Loucy (cell line): Measurements from ENCODE around the gene KDM5A.

ENCODE experiments used
- H2AFZ ChIP-seq: fragments of 200-600 bp; sonication (generic); 2 replicates; pipeline ENCODE4 v1.6.0; 2016; ENCODE audit warnings: antibody characterized with exemption, mild to moderate bottlenecking, low read length, moderate library complexity
- H3F3A ChIP-seq: fragments of 200-600 bp; 2 replicates; pipeline ENCODE4 v1.6.0; 2016; ENCODE audit warnings: antibody characterized with exemption, low read depth, mild to moderate bottlenecking
- H3K27me3 ChIP-seq: fragments of 200-600 bp; sonication (generic); 2 replicates; pipeline ENCODE4 v1.6.1; 2014; ENCODE audit warnings: low read length, mild to moderate bottlenecking; ENCODE audit not compliant: insufficient read depth, poor library complexity, severe bottlenecking
- H3K36me3 ChIP-seq: fragments of 200-600 bp; sonication (generic); 2 replicates; pipeline ENCODE4 v1.6.1; 2016; ENCODE audit warnings: low read length; ENCODE audit not compliant: insufficient read depth
- H3K4me1 ChIP-seq: fragments of 200-600 bp; sonication (generic); 2 replicates; pipeline ENCODE4 v1.5.1; 2014; ENCODE audit warnings: low read length, mild to moderate bottlenecking; ENCODE audit not compliant: insufficient read depth, poor library complexity, severe bottlenecking
- H3K4me2 ChIP-seq: fragments of 200-600 bp; sonication (generic); 2 replicates; pipeline ENCODE4 v1.6.0; 2014; ENCODE audit warnings: antibody characterized with exemption, low read length, low read depth, mild to moderate bottlenecking; ENCODE audit not compliant: poor library complexity, severe bottlenecking
- H3K4me3 ChIP-seq: fragments of 200-600 bp; sonication (generic); 2 replicates; pipeline ENCODE4 v1.5.1; 2014; ENCODE audit warnings: low read length, mild to moderate bottlenecking, mixed read lengths; ENCODE audit not compliant: poor library complexity, severe bottlenecking
- H3K79me2 ChIP-seq: fragments of 200-600 bp; sonication (generic); 2 replicates; pipeline ENCODE4 v1.6.1; 2014; ENCODE audit warnings: low read length; ENCODE audit not compliant: insufficient read depth
- H3K9ac ChIP-seq: fragments of 200-600 bp; sonication (generic); 2 replicates; pipeline ENCODE4 v1.6.0; 2014; ENCODE audit warnings: mild to moderate bottlenecking, low read depth, low read length, moderate library complexity; ENCODE audit not compliant: poor library complexity, severe bottlenecking
- H3K9me2 ChIP-seq: fragments of 200-600 bp; sonication (generic); replicated peaks from 2 replicates; pipeline ENCODE4 v1.6.1; 2016; ENCODE audit warnings: low read depth, low read length, mixed read lengths
- H3K9me3 ChIP-seq: fragments of 200-600 bp; sonication (generic); 2 replicates; pipeline ENCODE4 v1.6.1; 2014; ENCODE audit warnings: mild to moderate bottlenecking, antibody characterized with exemption, low read length, low read depth; ENCODE audit not compliant: insufficient read depth
- H4K20me1 ChIP-seq: fragments of 200-600 bp; sonication (generic); 2 replicates; pipeline ENCODE4 v1.6.0; 2014; ENCODE audit warnings: antibody characterized with exemption, low read length, mild to moderate bottlenecking; ENCODE audit not compliant: insufficient read depth, poor library complexity, severe bottlenecking
- CTCF ChIP-seq: fragments of 200-600 bp; sonication (generic); conservative IDR thresholded peaks from 2 replicates; pipeline ENCODE4 v1.5.1; 2014; ENCODE audit warnings: mild to moderate bottlenecking, antibody characterized with exemption, low read length
- EZH2phosphoT487 ChIP-seq: fragments of 200-600 bp; IDR thresholded peaks from 2 replicates; pipeline ENCODE4 v1.6.1; 2018; ENCODE audit warnings: antibody characterized with exemption, mild to moderate bottlenecking, moderate library complexity, borderline replicate concordance

KDM5A gene

DNA sequence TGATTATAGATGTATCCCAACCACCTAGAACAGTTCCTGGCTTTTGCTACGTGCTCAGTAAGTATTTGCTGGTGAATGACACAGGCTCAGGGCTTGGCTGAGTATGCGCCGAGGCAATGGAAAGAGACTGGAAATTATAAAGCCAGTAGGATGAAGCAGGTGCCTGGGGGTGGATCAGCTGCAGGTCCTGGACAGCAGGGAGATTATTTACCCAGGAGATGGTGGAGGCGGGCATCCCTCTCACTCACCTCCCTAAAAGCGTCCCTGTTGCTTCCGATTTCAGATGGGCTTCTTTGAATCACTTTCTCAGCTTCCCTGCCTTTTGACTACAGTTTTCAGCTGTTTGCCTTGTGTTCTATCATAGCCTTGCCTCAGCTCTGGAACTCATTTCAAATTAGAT, 132.9 kb downstream of the KDM5A start:
- TF ChIP-seq EZH2phosphoT487 (no peak), CTCF (no peak)
- Histone ChIP-seq H3K4me2 (peak overlapping the region; percentile 71), H3K79me2 (no peaks in the 10 kb centered on the region), H2AFZ (no peak overlapping the region), H3K36me3 (no peaks in the 10 kb centered on the region), H3K9me3 (no peaks in the 10 kb centered on the region), H4K20me1 (no peaks in the 10 kb centered on the region), H3K9me2 (no peaks in the 10 kb centered on the region), H3F3A (peaks cover 12% of the 10 kb centered on the region; the same call in 1 of the 2 replicates), H3K4me3 (no peak overlapping the region), H3K9ac (peak overlapping the region; percentile 73), H3K4me1 (peaks cover 84% of the 10 kb centered on the region), H3K27me3 (no peaks in the 10 kb centered on the region)

DNA sequence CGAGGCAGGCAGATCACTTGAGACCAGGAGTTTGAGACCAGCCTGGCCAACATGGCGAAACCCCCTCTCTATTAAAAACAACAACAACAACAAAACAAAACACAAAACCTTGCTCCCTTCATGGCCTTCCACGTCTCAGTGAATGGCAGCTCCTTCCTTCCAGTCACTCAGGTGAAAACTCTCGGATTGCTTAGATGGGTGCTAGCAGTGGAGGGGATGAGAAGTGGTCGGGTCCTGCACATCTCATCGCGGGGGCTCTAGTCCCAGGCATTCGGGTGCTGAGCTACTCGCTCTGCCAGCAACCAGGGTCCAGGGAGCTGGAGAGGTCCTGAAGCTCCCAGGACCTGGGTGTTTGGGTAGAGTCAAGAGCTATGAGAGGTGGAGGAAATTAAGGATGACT, 134.2 kb downstream of the KDM5A start:
- Histone ChIP-seq H3K4me2 (no peak overlapping the region), H2AFZ (no peak overlapping the region), H3K9ac (no peak overlapping the region), H3K4me1 (peaks cover 71% of the 10 kb centered on the region), H3K27me3 (no peaks in the 10 kb centered on the region), H3K4me3 (no peak overlapping the region), H3K79me2 (no peaks in the 10 kb centered on the region), H3K36me3 (no peaks in the 10 kb centered on the region), H3K9me3 (no peaks in the 10 kb centered on the region), H3K9me2 (no peaks in the 10 kb centered on the region), H4K20me1 (no peaks in the 10 kb centered on the region), H3F3A (peaks cover 4% of the 10 kb centered on the region; the same call in 1 of the 2 replicates)
- no peak for TF ChIP-seq EZH2phosphoT487

DNA sequence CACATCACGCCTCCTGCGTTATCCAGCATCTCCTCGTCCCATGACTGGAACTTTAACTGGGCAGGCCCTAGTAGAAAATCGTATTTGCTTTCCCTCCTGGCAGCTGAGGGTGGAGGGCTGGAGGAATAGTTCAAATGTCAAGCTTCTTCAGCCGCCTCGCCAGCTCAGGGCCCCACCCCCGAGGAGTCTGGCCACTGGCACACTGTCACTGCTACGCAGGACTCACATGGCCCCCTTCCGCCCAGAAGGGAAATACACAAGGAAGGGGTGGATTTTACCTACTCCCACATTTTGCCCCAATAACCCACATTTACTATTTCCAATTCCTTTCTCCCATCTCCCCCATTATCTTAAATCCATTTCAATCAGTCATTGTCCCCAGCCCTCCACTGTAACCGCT, 135.1 kb downstream of the KDM5A start:
- Histone ChIP-seq H3K9me3 (no peaks in the 10 kb centered on the region), H3K4me2 (no peak overlapping the region), H2AFZ (no peak overlapping the region), H3K36me3 (no peaks in the 10 kb centered on the region), H3K4me3 (no peak overlapping the region), H3K4me1 (peaks cover 63% of the 10 kb centered on the region), H3K9me2 (no peaks in the 10 kb centered on the region), H3F3A (peaks cover 4% of the 10 kb centered on the region; the same call in 1 of the 2 replicates), H3K27me3 (no peaks in the 10 kb centered on the region), H3K79me2 (no peaks in the 10 kb centered on the region), H3K9ac (peak overlapping the region; percentile 25), H4K20me1 (no peaks in the 10 kb centered on the region)
- no peak for TF ChIP-seq CTCF
- TF ChIP-seq EZH2phosphoT487, result no peak

DNA sequence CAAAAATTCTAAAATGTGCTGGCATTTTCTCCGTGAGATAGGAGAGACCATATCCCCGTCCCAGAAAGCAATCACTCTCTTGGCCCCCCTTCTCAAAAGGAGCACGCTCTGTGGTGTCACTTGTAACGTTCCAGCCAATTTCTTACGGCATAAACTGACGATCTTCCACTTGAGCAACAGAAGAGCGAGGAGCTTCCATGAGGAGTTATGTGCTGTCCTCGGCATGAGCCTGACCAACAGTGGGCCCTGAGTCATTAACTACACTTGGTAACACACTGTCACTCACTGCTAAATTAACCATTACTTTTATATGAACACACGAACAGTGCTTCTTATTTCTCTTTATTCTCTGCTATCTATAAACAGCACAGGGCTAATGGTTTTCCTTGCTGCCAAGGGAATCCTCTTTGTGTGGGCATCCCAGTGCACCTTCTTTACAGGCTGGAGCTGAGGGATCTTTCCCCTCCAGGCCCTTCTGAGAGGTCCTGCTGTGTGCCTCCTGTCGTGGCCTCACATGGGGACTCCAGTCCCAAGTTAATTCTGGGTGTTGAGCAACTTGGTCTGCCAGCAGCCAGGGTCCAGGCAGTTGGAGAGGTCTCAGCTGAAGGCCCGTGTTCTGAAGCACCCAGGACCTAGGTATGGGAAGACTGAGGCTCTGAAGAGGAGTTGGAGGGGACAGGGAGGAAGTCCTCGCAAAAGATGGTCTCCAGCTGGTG, 135.8 kb downstream of the KDM5A start:
- no peaks in the 10 kb centered on the region for H4K20me1 ChIP-seq
- no peaks in the 10 kb centered on the region for H3K27me3 ChIP-seq
- no peak for TF ChIP-seq EZH2phosphoT487
- no peak for TF ChIP-seq CTCF
- H3K9me2 ChIP-seq, result no peaks in the 10 kb centered on the region
- no peak overlapping the region for H3K4me3 ChIP-seq
- H3K79me2 ChIP-seq, result no peaks in the 10 kb centered on the region
- H3F3A ChIP-seq, result no peaks in the 10 kb centered on the region; the same call in 1 of the 2 replicates
- no peak overlapping the region for H2AFZ ChIP-seq
- no peaks in the 10 kb centered on the region for H3K9me3 ChIP-seq
- peaks cover 57% of the 10 kb centered on the region for H3K4me1 ChIP-seq
- H3K4me2 ChIP-seq, result peak overlapping the region; percentile 13
- H3K9ac ChIP-seq, result peak overlapping the region; percentile 25
- no peaks in the 10 kb centered on the region for H3K36me3 ChIP-seq
